Coronary artery (tissue), 2 donors: ENCODE data around the gene RAD51B.

Experiments used
- DNase-seq: peaks from one replicate; pipeline ENCODE4 v3.0.0-alpha.2; 2017; ENCODE audit warnings: low spot score
- H3K27ac ChIP-seq, 2 donors: fragments of 200-600 bp; sonication (generic); one replicate each; pipeline ENCODE4 v1.5.1; 2016 to 2019
- H3K4me3 ChIP-seq: fragments of 200-600 bp; sonication (generic); 2 replicates; pipeline ENCODE4 v1.5.1; 2016; ENCODE audit warnings: mild to moderate bottlenecking, moderate library complexity
- CTCF ChIP-seq: fragments of 200-600 bp; sonication (generic); IDR thresholded peaks from one replicate; pipeline ENCODE4 v1.5.1; 2019; ENCODE audit warnings: antibody characterized with exemption

Gene RAD51B

GRCh38 chr14:68307790-68308168 lies 488.2 kb downstream of the RAD51B start:
- peak overlapping the region; percentile 84 for H3K27ac ChIP-seq
- TF ChIP-seq CTCF, result no peak
- no peak overlapping the region for H3K4me3 ChIP-seq
- no peak for DNase-seq

- Histone ChIP-seq H3K27ac (peak overlapping the region; percentile 36 to 84), H3K4me3 (no peak overlapping the region)
- TF ChIP-seq CTCF, result no peak
- DNase-seq, result no peak
These were observed 489.3 kb downstream of the RAD51B start for GRCh38 chr14:68308726-68309520.

- Histone ChIP-seq H3K27ac (peak overlapping the region; percentile 17 to 84), H3K4me3 (no peak overlapping the region)
- no peak for TF ChIP-seq CTCF
- DNase-seq, result no peak
These were observed 490.0 kb downstream of the RAD51B start for GRCh38 chr14:68309616-68310015.

- Histone ChIP-seq H3K27ac (no peak overlapping the region), H3K4me3 (no peak overlapping the region)
- no peak for TF ChIP-seq CTCF
- DNase-seq, result no peak
These were observed 492.7 kb downstream of the RAD51B start for GRCh38 chr14:68312300-68312699.

GRCh38 chr14:68312884-68313610 lies 493.5 kb downstream of the RAD51B start:
- no peak for TF ChIP-seq CTCF
- Histone ChIP-seq H3K27ac (no peak overlapping the region), H3K4me3 (no peak overlapping the region)
- DNase-seq, result no peak

- TF ChIP-seq CTCF, result no peak
- H3K27ac ChIP-seq, result no peak overlapping the region
- no peak for DNase-seq
- no peak overlapping the region for H3K4me3 ChIP-seq
These were observed 495.1 kb downstream of the RAD51B start for GRCh38 chr14:68314642-68315041.

- Histone ChIP-seq H3K27ac (no peak overlapping the region), H3K4me3 (no peak overlapping the region)
- TF ChIP-seq CTCF, result no peak
- no peak for DNase-seq
These were observed 495.5 kb downstream of the RAD51B start for GRCh38 chr14:68315081-68315480.
